GM21515 (cell line): ENCODE measurements around the gene IFITM5.

Source experiments
- ATAC-seq: cut with Tn5 transposase; IDR thresholded peaks from one replicate; pipeline ENCODE4 v1.9.1; 2021; ENCODE audit not compliant: unreplicated experiment

IFITM5 gene

GRCh38 chr11:269146-269890, 30.0 kb downstream of the IFITM5 start:
- ATAC-seq: peak; percentile 65

- ATAC-seq: peak; percentile 41
These were observed 30.6 kb downstream of the IFITM5 start for GRCh38 chr11:268716-269145.

- no peak for ATAC-seq
These were observed 31.8 kb downstream of the IFITM5 start for GRCh38 chr11:267491-267994.

GRCh38 chr11:266676-267439, 32.5 kb downstream of the IFITM5 start:
- no peak for ATAC-seq

GRCh38 chr11:261624-262023, 37.7 kb downstream of the IFITM5 start:
- no peak for ATAC-seq

GRCh38 chr11:259413-259812, 39.9 kb downstream of the IFITM5 start:
- no peak for ATAC-seq

GRCh38 chr11:257766-258493, 41.4 kb downstream of the IFITM5 start:
- no peak for ATAC-seq

- no peak for ATAC-seq
These were observed 42.2 kb downstream of the IFITM5 start for GRCh38 chr11:256952-257737.

- no peak for ATAC-seq
These were observed 43.5 kb downstream of the IFITM5 start for GRCh38 chr11:255816-256215.

GRCh38 chr11:255176-255575, 44.1 kb downstream of the IFITM5 start:
- ATAC-seq: no peak

- no peak for ATAC-seq
These were observed 45.4 kb downstream of the IFITM5 start for GRCh38 chr11:253886-254270.

- no peak for ATAC-seq
These were observed 46.0 kb downstream of the IFITM5 start for GRCh38 chr11:253160-253885.

- ATAC-seq: no peak
These were observed 46.7 kb downstream of the IFITM5 start for GRCh38 chr11:252666-253065.

GRCh38 chr11:251550-251949, 47.8 kb downstream of the IFITM5 start:
- ATAC-seq: no peak

- no peak for ATAC-seq
These were observed 48.5 kb downstream of the IFITM5 start for GRCh38 chr11:250740-251299.

GRCh38 chr11:250274-250673, 49.1 kb downstream of the IFITM5 start:
- ATAC-seq: no peak

- ATAC-seq: no peak
These were observed 50.3 kb downstream of the IFITM5 start for GRCh38 chr11:249062-249461.
